ENCODE data around the gene ANKRD52.
"Not testable (repeated sequence)": the region's sequence is repeated elsewhere in the genome, so short reads cannot be mapped to it uniquely, and the experiment has no call there.

The ANKRD52 gene

GRCh38 chr12:56280849-56281248, 22.7 kb upstream of the ANKRD52 start:
- H3K9me3 Mint-ChIP-seq: no peaks in the 10 kb centered on the region
- TF ChIP-seq CTCF (IDR thresholded peaks at IDR 0.05): no peak
- no peak overlapping the region for H3K4me3 Mint-ChIP-seq
- no peak for DNase-seq
- H3K36me3 Mint-ChIP-seq (ENCODE audit: low read depth): peaks cover 80% of the 10 kb centered on the region
- no peaks in the 10 kb centered on the region for H3K27me3 Mint-ChIP-seq (ENCODE audit: low read depth, poor library complexity)
- no peak overlapping the region for H3K27ac Mint-ChIP-seq
- no peaks in the 10 kb centered on the region for H3K4me1 Mint-ChIP-seq

- Mint-ChIP-seq H3K27ac (no peak overlapping the region), H3K9me3 (no peaks in the 10 kb centered on the region), H3K4me3 (no peak overlapping the region), H3K4me1 (no peaks in the 10 kb centered on the region), H3K36me3 (ENCODE audit: low read depth) (peaks cover 84% of the 10 kb centered on the region), H3K27me3 (ENCODE audit: low read depth, poor library complexity) (no peaks in the 10 kb centered on the region)
- no peak for DNase-seq
- no peak for TF ChIP-seq CTCF (IDR thresholded peaks at IDR 0.05)
Observed at GRCh38 chr12:56278905-56279304, 20.7 kb upstream of the ANKRD52 start.

GRCh38 chr12:56274299-56274698, 16.1 kb upstream of the ANKRD52 start:
- H3K4me3 Mint-ChIP-seq: no peak overlapping the region
- H3K4me1 Mint-ChIP-seq: no peaks in the 10 kb centered on the region
- peaks cover 56% of the 10 kb centered on the region for H3K36me3 Mint-ChIP-seq (ENCODE audit: low read depth)
- no peaks in the 10 kb centered on the region for H3K9me3 Mint-ChIP-seq
- H3K27me3 Mint-ChIP-seq (ENCODE audit: low read depth, poor library complexity): no peaks in the 10 kb centered on the region
- no peak for TF ChIP-seq CTCF (IDR thresholded peaks at IDR 0.05)
- H3K27ac Mint-ChIP-seq: no peak overlapping the region
- no peak for DNase-seq

- not testable (repeated sequence) for DNase-seq; H3K27me3 Mint-ChIP-seq (ENCODE audit: low read depth, poor library complexity); H3K27ac Mint-ChIP-seq; H3K4me3 Mint-ChIP-seq; H3K4me1 Mint-ChIP-seq; H3K9me3 Mint-ChIP-seq
- peaks cover 49% of the 10 kb centered on the region for H3K36me3 Mint-ChIP-seq (ENCODE audit: low read depth)
Observed at GRCh38 chr12:56272468-56272867, 14.3 kb upstream of the ANKRD52 start.

GRCh38 chr12:56271031-56271430, 12.8 kb upstream of the ANKRD52 start:
- TF ChIP-seq CTCF (IDR thresholded peaks at IDR 0.05): peak; percentile 25
- no peak overlapping the region for H3K4me3 Mint-ChIP-seq
- H3K27ac Mint-ChIP-seq: no peak overlapping the region
- H3K36me3 Mint-ChIP-seq (ENCODE audit: low read depth): peaks cover 41% of the 10 kb centered on the region
- no peaks in the 10 kb centered on the region for H3K9me3 Mint-ChIP-seq
- peaks cover 5% of the 10 kb centered on the region for H3K27me3 Mint-ChIP-seq (ENCODE audit: low read depth, poor library complexity)
- no peak for DNase-seq
- peaks cover 18% of the 10 kb centered on the region for H3K4me1 Mint-ChIP-seq

- H3K27ac Mint-ChIP-seq: no peak overlapping the region
- no peak for TF ChIP-seq CTCF (IDR thresholded peaks at IDR 0.05)
- peaks cover 15% of the 10 kb centered on the region for H3K36me3 Mint-ChIP-seq (ENCODE audit: low read depth)
- H3K4me1 Mint-ChIP-seq: peaks cover 23% of the 10 kb centered on the region
- no peak for DNase-seq
- H3K27me3 Mint-ChIP-seq (ENCODE audit: low read depth, poor library complexity): peaks cover 5% of the 10 kb centered on the region
- no peaks in the 10 kb centered on the region for H3K9me3 Mint-ChIP-seq
- H3K4me3 Mint-ChIP-seq: peak overlapping the region; percentile 91
Observed at GRCh38 chr12:56267443-56268071, 9.4 kb upstream of the ANKRD52 start.
